Measurements from ENCODE around the gene SRPK1. TPM values are rescaled to one million over a fixed set of nuclear protein-coding genes. Genes with fewer than 3 reads are reported as not detected.
"Not testable (repeated sequence)": the region's sequence is repeated elsewhere in the genome, so short reads cannot be mapped to it uniquely, and the experiment has no call there.

Gene SRPK1
- total RNA-seq, 1 donor from 2014 or later, result 55.4 TPM

DNA sequence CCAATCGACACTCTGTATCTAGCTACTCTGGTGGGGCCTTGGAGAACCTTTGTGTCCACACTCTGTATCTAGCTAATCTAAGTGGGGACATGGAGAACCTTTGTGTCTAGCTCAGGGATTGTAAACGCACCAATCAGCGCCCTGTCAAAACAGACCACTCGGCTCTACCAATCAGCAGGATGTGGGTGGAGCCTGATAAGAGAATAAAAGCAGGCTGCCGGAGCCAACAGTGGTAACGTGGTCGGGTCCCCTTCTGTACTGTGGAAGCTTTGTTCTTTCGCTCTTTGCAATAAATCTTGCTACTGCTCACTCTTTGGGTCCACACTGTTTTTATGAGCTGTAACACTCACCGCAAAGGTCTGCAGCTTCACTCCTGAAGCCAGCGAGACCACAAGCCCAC is 11.0 kb upstream of the SRPK1 start:
- DNase-seq (ENCODE audit: low spot score), result not testable (repeated sequence)

DNA sequence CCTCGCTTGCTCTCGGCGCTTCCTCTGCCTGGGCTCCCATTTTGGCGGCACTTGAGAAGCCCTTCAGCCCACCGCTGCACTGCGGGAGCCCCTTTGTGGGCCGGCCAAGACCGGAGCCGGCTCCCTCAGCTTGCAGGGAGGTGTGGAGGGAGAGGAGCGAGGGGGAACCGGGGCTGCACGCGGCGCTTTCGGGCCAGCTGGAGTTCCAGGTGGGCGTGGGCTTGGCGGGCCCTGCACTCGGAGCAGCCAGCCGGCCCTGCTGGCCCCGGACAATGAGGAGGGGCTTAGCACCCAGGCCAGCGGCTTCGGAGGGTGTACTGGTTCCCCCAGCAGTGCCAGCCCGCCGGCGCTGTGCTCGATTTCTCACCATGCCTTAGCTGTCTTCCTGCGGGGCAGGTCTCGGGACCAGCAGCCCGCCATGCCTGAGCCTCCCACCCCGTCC is 10.2 kb upstream of the SRPK1 start:
- DNase-seq (ENCODE audit: low spot score), result no peak

DNA sequence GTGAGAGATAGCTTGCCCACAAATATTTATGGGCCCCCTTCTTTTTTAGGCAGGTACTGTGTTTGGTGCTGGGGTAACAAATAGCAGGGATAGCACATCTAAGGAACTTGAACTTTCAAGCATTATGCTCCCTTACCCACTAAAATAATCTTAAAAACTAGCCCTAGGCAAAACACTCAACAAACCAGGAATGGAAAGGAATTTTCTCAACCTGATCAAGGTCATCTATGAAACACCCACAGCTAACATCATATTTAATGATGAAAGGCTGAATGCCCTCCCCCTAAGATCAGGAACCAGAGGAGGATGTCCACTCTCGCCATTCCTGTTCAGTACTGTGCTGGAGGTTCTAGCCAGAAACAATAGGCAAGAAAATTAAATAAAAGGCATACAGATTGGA is 8.7 kb upstream of the SRPK1 start:
- DNase-seq (ENCODE audit: low spot score), result no peak

DNA sequence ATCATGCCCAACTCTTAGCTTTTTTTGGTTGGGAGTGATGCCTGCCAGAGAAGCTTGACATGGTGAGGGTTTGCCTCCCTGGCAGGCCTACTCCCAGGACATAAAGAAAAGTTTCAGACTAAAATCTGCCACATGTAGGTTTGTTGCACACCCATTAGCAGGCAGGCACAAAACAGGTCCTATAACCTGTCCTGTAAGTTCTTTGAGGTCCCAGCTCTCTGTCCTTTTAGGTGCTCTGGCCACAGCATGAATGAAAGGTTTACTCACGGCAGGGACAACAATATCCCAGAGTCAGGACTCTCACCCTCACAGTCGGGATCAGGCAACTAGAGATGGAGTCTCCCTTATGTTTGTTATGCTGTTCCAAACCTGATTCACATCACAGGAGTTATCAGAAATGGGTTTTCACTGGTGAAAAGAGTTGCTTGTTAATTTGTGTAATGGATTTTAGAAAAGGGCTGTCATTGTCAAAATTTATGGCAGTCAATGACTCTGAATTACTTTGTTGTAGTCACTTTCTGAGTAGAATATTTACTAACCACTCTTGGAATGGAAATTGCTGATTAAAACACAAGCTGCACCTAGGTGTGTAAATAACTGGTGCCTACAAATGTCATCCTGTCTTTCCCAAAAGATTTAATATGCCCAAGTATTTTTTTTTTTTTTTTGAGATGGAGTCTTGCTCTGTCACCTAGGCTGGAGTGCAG is 5.8 kb upstream of the SRPK1 start:
- DNase-seq (ENCODE audit: low spot score), result no peak

DNA sequence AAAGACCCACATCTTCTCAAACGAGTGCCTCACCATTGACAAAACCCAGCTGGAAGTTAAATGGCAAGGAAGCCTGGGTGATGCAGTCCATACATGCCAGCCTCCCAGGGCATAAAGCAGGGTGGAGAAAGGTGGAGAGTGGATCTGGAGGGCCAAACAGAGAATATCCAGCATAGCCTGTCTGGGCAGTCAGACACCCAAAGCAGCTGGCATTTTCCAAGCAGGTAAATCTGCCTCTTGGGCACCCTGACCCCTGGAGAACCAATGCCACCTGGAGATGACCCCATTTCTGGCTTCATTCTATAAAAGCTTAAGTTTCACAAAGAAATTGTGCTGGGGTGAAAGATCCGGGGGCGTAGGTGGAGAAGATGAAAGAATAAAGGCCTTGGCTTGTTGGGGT is 5.1 kb upstream of the SRPK1 start:
- no peak for DNase-seq (ENCODE audit: low spot score)

DNA sequence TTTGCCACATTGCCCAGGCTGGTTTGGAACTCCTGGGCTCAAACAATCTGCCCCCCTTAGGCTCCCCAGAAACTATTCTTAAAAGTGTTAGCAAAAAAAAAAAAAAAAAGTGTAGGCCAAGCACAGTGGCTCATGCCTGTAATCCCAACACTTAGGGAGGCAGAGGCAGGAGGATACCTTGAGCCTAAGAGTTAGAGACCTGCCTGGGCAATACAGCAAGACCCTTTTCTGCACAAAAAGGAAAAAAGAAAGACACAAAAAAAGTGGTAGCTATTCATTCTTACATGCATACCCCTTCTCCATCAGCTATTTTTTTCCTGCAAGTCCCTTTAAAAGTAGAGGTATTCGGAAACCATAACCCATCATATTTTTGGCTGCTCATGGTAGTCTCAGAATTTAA is 3.2 kb upstream of the SRPK1 start:
- no peak for DNase-seq (ENCODE audit: low spot score)

DNA sequence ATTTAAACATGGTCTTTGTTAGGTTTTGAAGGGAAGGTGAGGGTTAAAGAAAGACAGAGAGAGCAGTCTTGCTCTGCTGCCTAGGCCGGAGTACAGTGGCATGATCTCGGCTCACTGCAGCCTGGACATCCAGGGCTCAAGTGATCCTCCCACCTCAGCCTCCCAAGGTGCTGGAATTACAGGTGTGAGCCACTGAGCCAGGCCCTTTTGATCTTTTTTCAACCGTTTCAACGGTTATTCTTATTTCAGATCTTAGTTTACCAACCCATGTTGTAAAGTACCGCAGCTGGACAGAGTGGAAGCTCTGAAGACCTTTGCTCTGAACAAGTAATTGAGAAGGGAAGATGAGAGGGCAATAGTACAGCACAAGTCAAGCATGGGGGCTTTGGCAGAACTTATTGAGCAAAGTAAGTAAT is 1.2 kb upstream of the SRPK1 start:
- DNase-seq (ENCODE audit: low spot score), result no peak

DNA sequence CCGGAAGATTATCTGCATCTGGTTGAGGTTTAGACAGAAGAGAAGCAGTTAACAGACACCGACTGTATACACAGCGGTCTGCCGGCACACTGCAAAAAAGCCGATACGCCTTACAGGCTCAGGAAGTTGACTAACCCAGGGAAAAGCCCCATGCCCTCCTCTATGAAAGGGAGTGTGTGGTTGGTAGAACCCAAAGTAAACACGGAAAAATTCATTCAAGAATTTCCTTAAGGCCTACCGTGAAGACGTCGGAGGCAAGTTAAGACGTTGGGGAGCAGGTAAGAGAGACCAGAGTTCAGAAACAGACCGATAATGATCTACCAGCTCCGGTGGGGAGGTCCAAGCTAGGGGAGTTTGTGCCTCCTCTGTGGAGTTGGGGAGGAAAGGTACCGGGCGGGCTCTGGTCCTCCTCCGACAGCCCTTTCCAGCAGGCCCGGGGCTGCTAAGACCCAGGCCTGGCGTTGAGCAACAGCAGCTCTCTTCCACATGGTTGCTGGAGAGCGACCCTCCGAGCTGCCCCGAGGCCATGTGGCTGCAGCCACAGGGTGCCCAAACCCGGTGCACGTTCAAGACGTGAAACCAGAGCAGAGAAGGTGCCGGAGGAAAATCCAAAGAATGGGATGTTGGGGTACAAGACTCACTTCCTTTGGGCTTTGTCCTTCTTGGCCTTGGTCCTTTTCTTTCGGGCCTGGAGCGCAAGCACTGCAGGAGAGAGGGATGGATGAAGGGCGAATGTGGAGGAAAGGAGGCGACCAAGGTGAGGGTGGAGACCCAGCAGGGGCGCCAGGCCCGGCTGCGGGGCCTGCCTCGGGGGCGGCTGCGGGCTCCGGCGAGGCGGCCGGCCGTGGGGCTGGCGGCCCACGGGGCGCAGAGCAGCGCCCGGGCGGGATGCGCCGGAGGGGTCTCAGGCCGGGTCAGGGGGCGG is 809 bp downstream of the SRPK1 start:
- peak; percentile 46 for DNase-seq (ENCODE audit: low spot score)

DNA sequence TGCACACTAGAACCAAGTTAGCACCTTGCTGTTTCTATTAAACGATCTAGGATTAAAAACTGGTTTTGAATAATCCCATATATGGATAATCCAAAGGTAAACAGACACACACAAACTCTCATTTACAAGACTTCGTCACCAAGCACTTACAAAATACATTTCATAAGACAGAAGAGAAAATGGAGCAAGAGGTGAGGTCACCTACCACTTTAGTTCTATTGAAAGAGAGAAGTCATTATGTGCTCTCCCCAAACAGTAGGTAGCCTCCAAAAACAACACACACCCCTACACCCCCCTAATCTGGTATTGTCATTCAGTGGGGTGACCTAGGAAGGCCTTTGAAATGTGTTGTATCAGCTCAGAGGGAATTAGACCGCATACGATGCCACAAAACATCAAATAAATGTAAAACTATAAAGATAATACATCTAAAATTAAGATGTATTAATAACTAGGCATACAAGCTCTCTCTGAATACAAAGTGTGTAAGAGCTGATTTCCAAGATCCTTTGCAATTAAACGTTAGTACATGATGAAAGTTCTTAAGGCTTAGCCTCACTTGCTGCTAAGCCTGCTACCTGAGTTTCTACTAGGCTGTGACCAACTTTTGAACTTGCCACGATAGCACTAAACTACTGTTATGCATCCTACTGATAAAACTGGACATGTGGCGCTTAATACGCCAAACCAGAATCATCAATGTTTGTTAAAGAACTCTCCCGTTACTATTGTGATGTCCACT is 1.6 kb downstream of the SRPK1 start:
- DNase-seq (ENCODE audit: low spot score), result no peak

DNA sequence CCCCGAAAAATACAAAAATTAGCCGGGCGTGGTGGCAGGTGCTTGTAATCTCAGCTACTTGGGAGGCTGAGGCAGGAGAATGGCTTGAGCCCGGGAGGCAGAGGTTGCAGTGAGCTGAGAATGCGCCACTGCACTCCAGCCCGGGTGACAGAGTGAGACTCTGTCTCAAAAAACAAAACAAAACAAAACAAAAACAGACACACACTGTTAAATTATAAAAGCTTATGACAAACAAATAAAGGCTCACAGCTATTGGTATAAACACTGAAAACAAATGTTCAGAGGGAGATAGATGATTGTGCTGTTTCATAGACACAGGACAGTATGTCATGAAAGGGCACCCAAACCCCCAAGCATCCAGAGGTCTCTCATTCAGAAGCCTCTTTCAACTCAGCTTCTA is 4.0 kb downstream of the SRPK1 start:
- DNase-seq (ENCODE audit: low spot score), result not testable (repeated sequence)

DNA sequence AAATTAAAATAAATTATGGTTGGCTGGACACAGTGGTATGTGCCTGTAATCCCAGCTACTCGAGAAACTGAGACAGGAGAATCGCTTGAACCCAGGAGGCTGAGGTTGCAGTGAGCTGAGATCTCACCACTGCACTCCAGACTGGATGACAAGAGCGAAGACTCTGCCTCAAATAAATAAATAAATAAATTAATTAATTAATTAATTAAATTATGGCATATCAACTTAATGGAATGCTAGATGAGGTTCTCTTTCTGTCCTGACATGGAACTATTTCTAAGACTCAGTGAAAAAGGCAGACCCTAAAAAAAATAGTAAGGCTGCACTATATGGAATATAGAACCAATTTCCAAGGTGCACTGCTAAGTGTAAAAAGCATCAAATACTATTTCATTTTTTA is 4.8 kb downstream of the SRPK1 start:
- no peak for DNase-seq (ENCODE audit: low spot score)

DNA sequence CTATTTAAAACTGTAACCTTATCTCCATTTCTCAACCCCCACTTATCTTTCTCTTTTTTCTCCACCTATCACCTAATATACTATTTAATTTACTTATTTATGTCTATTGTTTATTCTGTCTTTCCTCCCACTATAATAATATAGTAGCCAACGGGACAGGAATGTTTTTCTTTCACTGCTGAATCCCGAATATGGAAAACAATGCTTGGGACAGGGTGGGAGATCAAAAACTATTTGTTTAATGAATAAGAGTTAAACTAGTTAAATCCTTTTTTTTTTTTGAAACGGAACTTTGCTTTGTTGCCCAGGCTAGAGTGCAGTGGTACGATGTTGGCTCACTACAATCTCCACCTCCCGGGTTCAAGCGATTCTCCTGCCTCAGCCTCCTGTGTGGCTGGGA is 6.4 kb downstream of the SRPK1 start:
- no peak for DNase-seq (ENCODE audit: low spot score)

DNA sequence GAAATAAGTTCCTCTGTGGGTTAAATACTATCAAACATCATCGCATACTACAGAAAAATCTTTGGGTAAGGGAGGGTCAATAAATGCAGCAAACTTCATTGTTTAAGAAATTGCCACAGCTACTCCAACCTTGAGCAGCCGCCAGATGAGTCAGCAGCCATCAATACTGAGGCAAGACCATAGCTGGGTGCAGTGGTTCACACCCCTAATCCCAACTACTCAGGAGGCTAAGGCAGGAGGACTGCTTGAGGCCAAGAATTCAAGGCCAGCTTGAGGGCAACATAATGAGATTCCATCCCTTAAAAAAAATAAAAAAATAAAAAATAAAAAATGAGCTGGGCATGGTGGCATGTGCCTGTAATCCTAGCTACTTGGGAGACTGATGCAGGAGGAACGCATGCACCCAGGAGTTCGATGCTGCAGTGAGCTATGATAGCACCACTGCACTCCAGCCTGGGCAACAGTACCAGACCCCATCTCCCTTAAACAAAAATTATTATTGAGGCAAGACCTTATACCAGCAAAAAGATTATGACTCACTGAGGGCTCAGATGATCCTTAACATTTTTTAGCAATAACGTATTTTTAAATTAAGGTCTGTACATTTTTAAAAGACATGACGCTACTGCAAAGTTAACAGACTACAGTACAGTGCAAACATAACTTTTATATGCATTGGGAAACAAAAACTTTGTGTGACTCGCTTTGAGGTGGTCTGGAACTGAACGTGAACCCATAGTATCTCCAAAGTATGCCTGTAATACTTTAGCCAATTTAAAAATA is 8.8 kb downstream of the SRPK1 start:
- no peak for DNase-seq (ENCODE audit: low spot score)

DNA sequence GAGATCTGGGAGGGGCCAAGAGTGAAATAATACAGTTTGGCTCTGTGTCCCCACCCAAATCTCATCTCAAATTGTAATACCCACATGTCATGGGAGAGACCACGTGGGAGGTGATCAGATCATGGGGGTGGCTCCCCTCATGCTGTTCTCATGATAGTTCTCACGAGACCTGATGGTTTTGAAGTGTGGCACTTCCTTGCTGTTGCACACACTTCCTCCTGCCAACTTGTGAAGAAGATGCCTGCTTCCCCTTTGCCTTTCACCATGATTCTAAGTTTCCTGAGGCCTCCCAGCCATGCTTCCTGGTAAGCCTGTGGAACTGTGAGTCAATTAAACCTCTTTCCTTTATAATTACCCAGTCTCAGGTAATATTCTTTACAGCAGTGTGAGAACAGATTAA is 11.3 kb downstream of the SRPK1 start:
- not testable (repeated sequence) for DNase-seq (ENCODE audit: low spot score)

DNA sequence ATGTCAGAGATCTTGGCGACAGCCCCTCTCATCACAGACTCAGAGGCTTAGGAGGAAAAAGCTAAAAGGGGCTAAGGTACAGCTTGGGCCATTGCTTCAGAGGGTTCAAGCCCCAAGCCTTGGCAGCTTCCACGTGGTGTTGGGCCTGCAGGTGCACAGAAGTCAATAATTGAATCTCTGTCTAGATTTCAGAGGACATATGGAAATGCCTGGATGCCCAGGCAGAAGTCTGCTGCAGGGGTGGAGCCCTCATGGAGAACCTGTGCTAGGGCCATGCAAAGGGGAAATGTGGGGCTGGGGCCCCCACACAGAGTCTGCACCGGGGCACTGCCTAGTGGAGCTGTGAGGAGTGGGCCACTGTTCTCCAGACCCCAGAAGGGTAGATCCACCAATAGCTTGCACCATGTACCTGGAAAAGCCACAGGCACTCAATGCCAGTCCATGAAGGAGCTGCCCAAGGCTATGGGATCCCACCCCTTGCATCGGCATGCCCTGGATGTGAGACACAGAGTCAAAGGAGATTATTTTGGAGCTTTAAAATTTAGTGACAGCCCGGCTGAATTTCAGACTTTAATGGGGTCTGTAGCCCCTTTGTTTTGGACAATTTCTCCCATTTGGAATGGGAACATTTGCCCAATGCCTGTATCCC is 12.0 kb downstream of the SRPK1 start:
- not testable (repeated sequence) for DNase-seq (ENCODE audit: low spot score)

DNA sequence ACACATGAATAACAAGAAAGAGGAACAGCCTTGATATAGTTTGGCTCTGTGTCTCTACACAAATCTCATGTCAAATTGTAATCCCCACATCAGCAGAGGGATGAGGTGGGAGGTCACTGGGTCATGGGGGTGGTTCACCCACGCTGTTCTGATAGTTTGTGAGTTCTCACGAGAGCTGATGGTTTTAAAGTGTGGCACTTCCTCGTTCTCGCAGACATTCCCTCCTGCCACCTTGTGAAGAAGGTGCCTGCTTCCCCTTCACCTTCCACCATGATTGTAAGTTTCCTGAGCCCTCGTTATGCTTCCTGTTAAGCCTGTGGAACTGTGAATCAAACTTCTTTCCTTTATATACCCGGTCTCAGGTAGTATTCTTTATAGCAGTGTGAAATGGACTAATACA is 13.1 kb downstream of the SRPK1 start:
- DNase-seq (ENCODE audit: low spot score), result no peak

DNA sequence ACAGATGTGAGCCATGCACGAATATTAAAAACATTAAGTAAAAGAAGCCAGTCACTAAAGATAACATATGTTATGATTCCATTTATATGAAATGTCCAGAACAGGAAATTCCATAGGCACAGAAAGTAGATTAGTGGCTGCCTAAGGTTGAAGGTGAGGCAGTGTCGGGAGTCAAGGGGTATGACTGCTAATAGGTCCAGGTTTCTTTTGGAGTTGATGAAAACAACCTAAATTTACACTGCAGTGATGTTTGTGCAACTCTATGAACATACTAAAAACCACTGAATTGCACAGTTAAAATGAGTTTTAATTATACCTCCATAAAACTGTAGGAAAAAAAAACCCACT is 14.4 kb downstream of the SRPK1 start:
- DNase-seq (ENCODE audit: low spot score), result no peak

DNA sequence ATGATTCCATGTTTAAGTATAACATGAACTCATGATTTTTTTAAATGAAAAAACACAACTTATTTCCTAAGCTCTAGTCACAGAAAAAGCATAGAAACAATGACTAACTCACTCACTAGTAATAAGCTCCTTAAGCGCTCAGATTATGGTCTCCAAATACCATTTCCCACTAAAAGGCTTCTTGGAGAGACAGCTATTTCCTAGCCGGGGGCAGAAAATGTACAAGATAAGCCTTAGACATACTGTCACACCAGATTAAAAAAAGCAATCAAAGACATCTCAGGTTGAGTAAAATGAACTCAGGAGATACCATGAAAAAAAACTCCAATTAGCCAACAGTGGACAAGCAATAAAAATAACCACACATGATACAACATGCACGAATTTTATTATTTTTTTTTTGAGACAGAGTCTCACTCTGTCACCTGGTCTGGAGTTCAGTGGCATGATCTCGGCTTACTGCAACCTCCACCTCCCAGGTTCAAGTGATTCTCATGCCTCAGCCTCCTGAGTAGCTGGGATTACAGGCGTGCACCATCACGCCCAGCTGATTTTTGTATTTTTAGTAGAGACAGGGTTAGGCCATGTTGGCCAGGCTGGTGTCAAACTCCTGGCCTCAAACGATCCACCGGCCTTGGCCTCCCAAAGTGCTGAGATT is 14.9 kb downstream of the SRPK1 start:
- peak; percentile 30 for DNase-seq (ENCODE audit: low spot score)

DNA sequence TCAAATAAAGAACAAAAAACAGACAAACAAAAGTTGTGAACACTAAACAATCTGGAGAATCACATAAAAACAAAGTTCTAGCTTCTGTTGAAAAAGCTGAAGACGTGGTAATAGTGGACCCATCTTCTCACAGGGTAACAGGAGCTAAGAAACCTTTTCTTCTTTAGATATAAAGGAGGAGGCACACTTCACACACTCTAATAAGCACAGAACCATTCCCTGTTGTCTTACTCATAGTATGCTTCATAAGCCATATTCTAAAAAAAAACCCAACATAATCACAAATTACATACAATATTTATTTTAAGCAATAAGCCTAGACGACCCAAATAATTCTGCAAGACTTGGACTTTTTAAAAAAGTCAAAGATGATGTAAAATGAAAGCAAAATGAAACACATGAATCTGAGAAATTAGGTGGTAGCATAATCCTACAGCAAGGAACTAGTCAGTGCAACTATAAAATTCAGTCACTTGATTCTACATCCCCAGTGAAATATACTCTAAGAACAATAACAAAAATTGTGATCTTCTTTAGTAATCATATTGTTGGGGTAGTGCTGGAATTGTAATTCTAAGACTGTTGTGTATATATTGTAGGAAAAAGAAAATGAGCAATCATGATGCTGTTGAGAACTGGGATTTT is 15.6 kb downstream of the SRPK1 start:
- DNase-seq (ENCODE audit: low spot score), result no peak

DNA sequence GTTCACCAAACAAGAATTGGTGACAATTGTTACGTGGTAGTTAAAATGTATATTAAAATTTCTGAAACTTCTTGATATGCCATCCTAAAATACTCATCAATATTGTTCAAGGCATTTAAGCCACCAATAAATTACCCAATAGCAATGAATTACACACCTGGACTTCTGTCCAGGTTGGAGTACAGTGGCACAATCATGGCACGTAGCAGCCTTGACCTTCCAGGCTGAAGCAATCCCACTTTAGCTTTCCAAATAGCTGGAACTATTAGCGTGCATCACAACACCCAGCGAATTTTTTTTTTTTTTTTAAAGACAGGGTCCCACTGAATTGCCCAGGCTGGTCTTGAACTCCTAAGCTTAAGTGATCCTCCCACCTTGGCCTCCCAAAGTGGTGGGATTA is 17.2 kb downstream of the SRPK1 start:
- DNase-seq (ENCODE audit: low spot score), result no peak
